ENCODE results near the gene MLLT10. TPM values are rescaled to one million over a fixed set of nuclear protein-coding genes. Genes with fewer than 3 reads are reported as not detected.
A peak's percentile ranks its signal among the peaks of the same experiment; 100 is the strongest.

Gene MLLT10
- total RNA-seq, 1 experiment from 2014 or later: 22.5 TPM

DNA sequence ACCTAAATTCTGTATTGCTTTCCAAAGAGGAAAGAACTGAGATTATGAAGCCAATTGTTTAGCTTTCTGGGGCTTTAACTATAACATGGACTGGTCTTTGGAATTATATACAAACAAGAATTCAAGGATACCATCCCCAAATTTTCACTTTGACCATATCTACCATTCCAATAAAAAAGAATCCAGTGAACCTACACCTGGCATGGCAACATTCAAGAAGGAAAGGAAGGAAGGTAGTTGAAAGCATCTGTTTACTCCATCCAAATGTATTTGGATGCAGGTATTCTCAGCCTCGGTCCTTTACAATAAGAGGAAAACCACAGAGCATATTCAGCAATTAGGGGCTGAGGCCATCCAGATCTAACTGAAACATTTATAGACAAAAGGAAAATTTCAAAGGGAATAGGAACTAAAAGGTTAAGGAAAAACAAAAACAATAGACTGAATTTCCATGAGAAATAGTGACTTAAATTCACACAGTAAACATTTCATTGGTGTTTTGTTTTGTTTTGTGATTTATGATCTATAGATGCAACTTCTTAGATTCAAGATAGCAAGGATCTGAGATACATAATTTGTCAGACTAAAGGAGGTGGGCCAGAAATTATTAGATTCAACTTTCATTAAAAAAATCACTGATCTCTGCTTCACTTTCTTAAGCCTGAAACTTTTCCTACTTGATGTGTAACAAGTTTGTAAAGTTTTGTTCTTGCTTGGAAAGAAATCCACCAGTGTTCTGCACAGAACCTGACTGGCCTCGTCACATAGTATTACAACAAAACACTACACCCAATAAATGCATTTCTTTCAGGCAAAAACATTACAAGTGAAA, 21.2 kb upstream of the MLLT10 start:
- Histone ChIP-seq H3K4me3 (peak overlapping the region; percentile 33), H3K9me3 (no peaks in the 10 kb centered on the region), H3K27me3 (no peaks in the 10 kb centered on the region), H3K36me3 (no peaks in the 10 kb centered on the region)
- DNase-seq: no peak

DNA sequence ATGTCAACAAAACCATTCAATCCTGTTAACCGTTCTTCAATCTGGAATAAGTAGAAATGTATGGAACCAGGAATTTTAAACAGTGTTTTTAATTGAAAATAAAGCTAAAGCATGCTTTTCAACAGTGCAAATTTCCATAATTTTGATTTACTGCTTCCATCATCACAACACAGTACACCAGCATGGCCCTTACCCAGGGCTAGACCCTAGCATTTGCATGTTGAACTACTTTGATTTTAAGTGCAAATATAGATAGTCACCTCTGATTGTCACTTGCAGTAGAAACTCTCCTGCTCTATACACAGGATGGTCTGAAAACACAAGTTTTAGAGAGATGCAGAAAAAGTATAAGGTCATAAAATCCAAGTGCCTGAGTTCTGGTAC, 20.6 kb upstream of the MLLT10 start:
- Histone ChIP-seq H3K4me3 (no peak overlapping the region), H3K36me3 (no peaks in the 10 kb centered on the region), H3K9me3 (no peaks in the 10 kb centered on the region), H3K27me3 (no peaks in the 10 kb centered on the region)
- no peak for DNase-seq

DNA sequence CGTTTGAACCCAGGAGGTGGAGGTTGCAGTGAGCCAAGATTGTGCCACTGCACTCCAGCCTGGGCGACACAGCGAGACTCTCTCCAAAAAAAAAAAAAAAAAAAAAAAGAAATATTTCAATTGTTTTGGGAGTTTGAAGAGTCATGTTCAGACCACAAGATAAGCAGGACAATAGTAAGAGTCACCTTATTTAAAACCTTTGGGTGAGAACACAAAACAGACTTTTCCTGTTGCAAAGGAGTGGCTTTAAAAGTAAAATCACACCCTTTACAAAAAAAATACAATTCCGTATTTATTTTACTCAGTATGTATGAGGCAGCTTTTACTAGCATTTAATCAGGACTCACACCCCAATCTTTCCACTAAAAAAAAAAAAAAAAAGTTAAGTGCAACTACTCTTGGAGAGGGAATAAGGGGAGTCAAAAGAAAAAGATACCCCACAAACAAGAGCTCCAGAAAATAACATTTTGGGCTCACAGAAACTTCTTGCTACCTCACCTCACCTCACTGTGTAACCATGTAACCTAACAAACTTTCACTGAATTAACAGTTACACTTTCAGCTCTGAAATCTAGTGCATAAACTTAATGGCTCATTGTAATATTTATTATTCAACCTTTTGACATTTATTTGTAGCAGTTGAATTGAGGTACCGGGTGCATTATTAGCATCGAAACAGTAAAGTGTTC, 19.8 kb upstream of the MLLT10 start:
- no peaks in the 10 kb centered on the region for H3K36me3 ChIP-seq
- H3K9me3 ChIP-seq: no peaks in the 10 kb centered on the region
- H3K27me3 ChIP-seq: no peaks in the 10 kb centered on the region
- H3K4me3 ChIP-seq: peak overlapping the region; percentile 66
- no peak for DNase-seq

- DNase-seq: no peak
- Histone ChIP-seq H3K27me3 (no peaks in the 10 kb centered on the region), H3K36me3 (no peaks in the 10 kb centered on the region), H3K9me3 (no peaks in the 10 kb centered on the region), H3K4me3 (peak overlapping the region; percentile 66)
Measured at GRCh38 chr10:21514818-21515351, 19.1 kb upstream of the MLLT10 start.

DNA sequence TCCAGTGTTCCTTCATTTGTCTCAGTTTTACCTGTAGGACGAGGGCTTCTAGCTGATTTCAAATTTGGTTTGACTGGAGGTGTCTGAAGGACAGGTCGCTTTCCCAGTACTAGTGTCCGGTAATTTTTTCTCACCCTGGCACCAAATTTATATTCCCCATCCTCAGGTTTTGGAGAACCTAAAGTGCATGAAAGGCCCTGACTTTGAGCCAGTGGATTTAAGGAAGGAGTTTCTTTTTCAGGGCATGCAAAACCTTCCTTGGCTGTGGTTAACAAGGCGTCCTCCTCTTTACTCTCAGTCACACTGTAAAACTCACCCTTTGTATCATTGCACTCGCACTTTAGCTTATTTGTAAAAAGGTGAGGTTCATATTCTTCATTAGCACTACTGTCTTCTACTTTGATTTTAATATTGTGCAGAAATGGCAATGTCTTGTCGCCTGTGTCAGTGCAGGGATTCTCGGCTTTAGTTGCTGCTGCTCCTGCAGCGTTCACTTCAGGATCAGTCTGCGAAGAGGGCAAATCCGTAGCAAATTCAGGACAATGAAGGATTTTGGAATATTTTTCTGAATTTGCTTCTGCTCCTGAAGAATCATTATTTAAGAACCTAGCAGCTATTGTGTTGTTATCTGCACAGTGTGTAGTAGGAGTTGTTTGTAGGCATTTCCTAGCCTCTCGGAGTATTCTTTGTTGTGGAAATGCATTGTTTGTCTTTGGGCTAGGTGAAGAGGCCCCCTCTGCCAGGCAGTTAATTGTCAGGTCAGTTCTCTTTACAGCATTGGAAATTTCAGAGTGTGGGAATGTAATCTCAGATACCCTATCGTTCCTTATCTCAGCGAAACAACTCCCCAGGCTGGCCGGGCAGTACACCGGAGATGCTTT, 18.4 kb upstream of the MLLT10 start:
- Histone ChIP-seq H3K9me3 (no peaks in the 10 kb centered on the region), H3K4me3 (peak overlapping the region; percentile 66), H3K27me3 (no peaks in the 10 kb centered on the region), H3K36me3 (no peaks in the 10 kb centered on the region)
- DNase-seq: no peak

DNA sequence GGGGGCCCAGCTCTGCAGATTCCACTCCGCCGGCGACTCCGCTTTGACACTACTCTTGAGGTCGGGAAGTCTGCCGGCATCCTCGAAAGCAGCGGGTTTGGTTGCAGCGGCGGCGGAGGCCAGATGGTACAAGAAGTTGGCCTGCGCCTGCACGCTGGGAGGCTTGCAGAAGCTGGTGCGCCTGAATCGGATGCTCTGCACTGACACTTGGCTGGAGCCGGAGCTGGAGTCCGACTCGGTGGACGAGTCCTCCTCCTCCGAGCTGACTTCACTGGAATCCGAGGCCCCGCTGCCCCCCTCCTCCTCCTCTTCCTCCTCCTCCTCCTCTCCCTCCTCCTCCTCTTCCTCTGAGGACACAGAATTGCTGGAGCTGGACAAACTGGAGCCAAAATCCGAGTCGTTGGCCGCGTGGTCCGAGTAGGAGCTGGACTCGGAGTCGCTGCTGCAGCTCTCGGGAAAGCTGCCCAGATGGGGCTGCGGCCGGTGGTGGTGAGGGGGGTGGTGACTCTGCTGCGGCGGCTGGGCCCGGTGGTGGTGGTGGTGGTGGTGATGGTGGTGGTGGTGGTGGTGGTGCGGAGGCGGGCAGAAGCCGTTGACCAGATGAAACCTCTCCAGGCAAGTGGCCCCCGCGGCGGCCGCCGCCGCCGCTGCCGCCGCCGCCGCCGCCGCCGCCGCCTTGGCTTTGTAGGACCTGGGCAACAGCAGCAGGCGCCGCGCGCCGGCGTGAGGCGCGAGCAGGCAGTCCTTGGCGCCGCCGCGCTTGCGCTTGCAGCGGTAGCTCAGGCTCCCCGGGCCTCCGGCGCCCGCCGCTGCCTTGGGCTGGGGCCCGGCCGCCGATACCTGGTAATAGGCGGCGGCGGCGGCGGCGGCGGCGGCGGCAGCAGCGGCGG, 17.5 kb upstream of the MLLT10 start:
- Histone ChIP-seq H3K4me3 (peak overlapping the region; percentile 66), H3K27me3 (no peaks in the 10 kb centered on the region), H3K36me3 (no peaks in the 10 kb centered on the region), H3K9me3 (no peaks in the 10 kb centered on the region)
- DNase-seq: peak; percentile 75

GRCh38 chr10:21517134-21518031, 16.6 kb upstream of the MLLT10 start:
- Histone ChIP-seq H3K4me3 (peak overlapping the region; percentile 66), H3K9me3 (no peaks in the 10 kb centered on the region), H3K27me3 (no peaks in the 10 kb centered on the region), H3K36me3 (no peaks in the 10 kb centered on the region)
- DNase-seq: peak; percentile 75

DNA sequence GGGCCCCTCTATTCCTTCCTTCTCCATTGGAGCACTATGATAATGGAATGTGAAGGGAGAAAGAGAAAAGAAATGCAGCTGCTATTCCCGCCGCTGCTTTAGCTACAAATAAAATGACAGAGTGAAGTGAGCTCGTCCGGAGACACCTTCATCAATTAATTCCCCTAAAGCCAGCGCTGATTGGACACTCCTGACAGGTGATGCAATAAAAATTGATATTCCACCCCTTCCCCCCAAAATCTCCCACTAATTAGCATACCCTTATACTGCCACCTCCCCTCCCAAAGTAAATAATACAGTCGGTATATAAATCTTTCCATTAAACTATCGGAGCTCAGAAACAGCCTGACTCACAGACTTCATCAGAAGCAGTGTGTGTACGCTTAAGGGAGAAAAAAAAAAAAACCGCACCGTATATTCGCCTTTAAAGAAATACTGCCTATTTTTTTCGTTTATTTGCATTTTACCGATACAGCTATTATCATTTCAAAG, 15.8 kb upstream of the MLLT10 start:
- DNase-seq: no peak
- no peaks in the 10 kb centered on the region for H3K27me3 ChIP-seq
- no peaks in the 10 kb centered on the region; the same call in 1 of the 2 replicates for H3K36me3 ChIP-seq
- H3K9me3 ChIP-seq: no peaks in the 10 kb centered on the region
- peak overlapping the region; percentile 66 for H3K4me3 ChIP-seq

- Histone ChIP-seq H3K9me3 (no peaks in the 10 kb centered on the region), H3K4me3 (peak overlapping the region; percentile 66), H3K27me3 (no peaks in the 10 kb centered on the region), H3K36me3 (no peaks in the 10 kb centered on the region; the same call in 1 of the 2 replicates)
- no peak for DNase-seq
Measured at GRCh38 chr10:21518641-21519396, 15.2 kb upstream of the MLLT10 start.

DNA sequence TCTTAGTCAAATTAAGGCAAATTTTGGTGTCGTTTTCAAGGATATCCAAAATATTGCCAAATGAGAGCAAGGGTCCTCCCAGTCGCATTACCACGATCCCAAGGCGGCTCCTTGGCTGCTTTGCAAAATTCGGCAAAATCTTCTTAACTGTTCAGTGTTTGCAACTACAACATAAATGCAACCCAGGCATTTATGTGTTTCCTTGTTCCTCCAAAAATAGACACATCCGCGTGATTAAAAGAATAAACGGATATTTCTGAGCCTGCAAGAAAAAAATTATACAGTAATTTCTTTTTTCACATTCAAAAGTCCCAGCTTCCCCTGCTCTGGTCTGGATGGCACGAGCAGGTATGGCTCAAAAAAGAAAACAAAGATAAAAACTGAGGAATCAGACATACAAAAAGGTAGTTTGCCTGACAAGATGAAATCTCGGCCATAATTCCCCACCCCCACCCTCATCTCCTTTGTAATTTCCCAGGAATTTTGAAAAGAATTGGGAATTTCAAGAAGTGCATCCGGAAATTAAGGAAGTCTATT, 14.6 kb upstream of the MLLT10 start:
- no peaks in the 10 kb centered on the region for H3K9me3 ChIP-seq
- peak overlapping the region; percentile 66 for H3K4me3 ChIP-seq
- no peak for DNase-seq

GRCh38 chr10:21519941-21520436, 14.0 kb upstream of the MLLT10 start:
- Histone ChIP-seq H3K36me3 (no peaks in the 10 kb centered on the region; the same call in 1 of the 2 replicates), H3K4me3 (peak overlapping the region; percentile 66), H3K27me3 (no peaks in the 10 kb centered on the region), H3K9me3 (no peaks in the 10 kb centered on the region)
- DNase-seq: peak; percentile 41

More for the DNA sequence above, 14.6 kb upstream of the MLLT10 start:
- H3K27me3 ChIP-seq: no peaks in the 10 kb centered on the region
- no peaks in the 10 kb centered on the region; the same call in 1 of the 2 replicates for H3K36me3 ChIP-seq

DNA sequence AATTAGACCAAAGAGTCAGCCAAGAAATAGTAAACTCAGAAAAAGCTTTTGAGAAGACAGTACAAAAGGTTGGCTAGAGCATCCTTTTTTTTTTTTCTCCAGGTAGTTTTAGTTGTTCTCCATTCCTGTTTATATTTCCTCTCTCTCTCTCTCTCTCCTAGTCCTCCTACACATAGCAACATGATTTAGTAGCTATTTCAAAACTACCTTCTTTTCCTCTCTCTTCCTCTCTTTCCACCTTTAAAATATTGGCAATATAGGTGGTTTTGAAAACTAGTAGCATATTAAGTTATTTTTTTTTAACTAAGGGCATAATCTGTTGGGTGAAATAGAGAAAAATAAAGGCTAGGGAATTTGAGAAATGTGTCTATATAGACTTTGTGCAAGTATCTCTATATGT, 13.5 kb upstream of the MLLT10 start:
- no peaks in the 10 kb centered on the region; the same call in 1 of the 2 replicates for H3K36me3 ChIP-seq
- no peaks in the 10 kb centered on the region for H3K9me3 ChIP-seq
- peak overlapping the region; percentile 66 for H3K4me3 ChIP-seq
- H3K27me3 ChIP-seq: no peaks in the 10 kb centered on the region
- DNase-seq: no peak

GRCh38 chr10:21520949-21521348, 13.1 kb upstream of the MLLT10 start:
- H3K4me3 ChIP-seq: no peak overlapping the region
- no peaks in the 10 kb centered on the region for H3K9me3 ChIP-seq
- no peaks in the 10 kb centered on the region; the same call in 1 of the 2 replicates for H3K36me3 ChIP-seq
- no peaks in the 10 kb centered on the region for H3K27me3 ChIP-seq
- DNase-seq: no peak

All from MG63 (cell line).